ENCODE results near the gene DR1. TPM values are rescaled to one million over a fixed set of nuclear protein-coding genes. Genes with fewer than 3 reads are reported as not detected.

DR1 gene
- total RNA-seq, 1 experiment from 2014 or later = 106 TPM

- DNase-seq = no peak
- Histone ChIP-seq H3K27me3 (ENCODE audit: control insufficient read depth, insufficient read depth, low read length) (no peaks in the 10 kb centered on the region), H3K36me3 (replicated peaks; ENCODE audit: control insufficient read depth, insufficient read depth, low read length) (no peaks in the 10 kb centered on the region), H3K4me3 (ENCODE audit: insufficient read depth, low read depth, low read length) (no peak overlapping the region)
Observed at GRCh38 chr1:93328809-93329760, 16.6 kb upstream of the DR1 start.

- no peak overlapping the region for H3K4me3 ChIP-seq (ENCODE audit: insufficient read depth, low read depth, low read length)
- H3K27me3 ChIP-seq (ENCODE audit: control insufficient read depth, insufficient read depth, low read length) = no peaks in the 10 kb centered on the region
- no peaks in the 10 kb centered on the region for H3K36me3 ChIP-seq (replicated peaks; ENCODE audit: control insufficient read depth, insufficient read depth, low read length)
- DNase-seq = no peak
Observed at GRCh38 chr1:93330196-93330595, 15.5 kb upstream of the DR1 start.

GRCh38 chr1:93330617-93331016 is 15.1 kb upstream of the DR1 start:
- Histone ChIP-seq H3K27me3 (ENCODE audit: control insufficient read depth, insufficient read depth, low read length) (no peaks in the 10 kb centered on the region), H3K36me3 (replicated peaks; ENCODE audit: control insufficient read depth, insufficient read depth, low read length) (no peaks in the 10 kb centered on the region), H3K4me3 (ENCODE audit: insufficient read depth, low read depth, low read length) (no peak overlapping the region)
- no peak for DNase-seq

GRCh38 chr1:93331412-93331811 is 14.3 kb upstream of the DR1 start:
- DNase-seq = peak; percentile 15
- H3K27me3 ChIP-seq (ENCODE audit: control insufficient read depth, insufficient read depth, low read length) = no peaks in the 10 kb centered on the region
- H3K36me3 ChIP-seq (replicated peaks; ENCODE audit: control insufficient read depth, insufficient read depth, low read length) = no peaks in the 10 kb centered on the region
- H3K4me3 ChIP-seq (ENCODE audit: insufficient read depth, low read depth, low read length) = no peak overlapping the region

GRCh38 chr1:93332368-93332767 is 13.3 kb upstream of the DR1 start:
- DNase-seq = no peak
- Histone ChIP-seq H3K4me3 (ENCODE audit: insufficient read depth, low read depth, low read length) (no peak overlapping the region), H3K27me3 (ENCODE audit: control insufficient read depth, insufficient read depth, low read length) (no peaks in the 10 kb centered on the region), H3K36me3 (replicated peaks; ENCODE audit: control insufficient read depth, insufficient read depth, low read length) (peaks cover 2% of the 10 kb centered on the region)

GRCh38 chr1:93338387-93339146 is 7.1 kb upstream of the DR1 start:
- Histone ChIP-seq H3K4me3 (ENCODE audit: insufficient read depth, low read depth, low read length) (no peak overlapping the region), H3K27me3 (ENCODE audit: control insufficient read depth, insufficient read depth, low read length) (no peaks in the 10 kb centered on the region), H3K36me3 (replicated peaks; ENCODE audit: control insufficient read depth, insufficient read depth, low read length) (peaks cover 9% of the 10 kb centered on the region)
- no peak for DNase-seq

- Histone ChIP-seq H3K27me3 (ENCODE audit: control insufficient read depth, insufficient read depth, low read length) (no peaks in the 10 kb centered on the region), H3K36me3 (replicated peaks; ENCODE audit: control insufficient read depth, insufficient read depth, low read length) (peaks cover 9% of the 10 kb centered on the region), H3K4me3 (ENCODE audit: insufficient read depth, low read depth, low read length) (no peak overlapping the region)
- DNase-seq = no peak
Observed at GRCh38 chr1:93339171-93339697, 6.5 kb upstream of the DR1 start.

- no peak for DNase-seq
- peaks cover 9% of the 10 kb centered on the region for H3K36me3 ChIP-seq (replicated peaks; ENCODE audit: control insufficient read depth, insufficient read depth, low read length)
- H3K4me3 ChIP-seq (ENCODE audit: insufficient read depth, low read depth, low read length) = no peak overlapping the region
- no peaks in the 10 kb centered on the region for H3K27me3 ChIP-seq (ENCODE audit: control insufficient read depth, insufficient read depth, low read length)
Observed at GRCh38 chr1:93340090-93340489, 5.6 kb upstream of the DR1 start.

- Histone ChIP-seq H3K27me3 (ENCODE audit: control insufficient read depth, insufficient read depth, low read length) (no peaks in the 10 kb centered on the region), H3K36me3 (replicated peaks; ENCODE audit: control insufficient read depth, insufficient read depth, low read length) (no peaks in the 10 kb centered on the region), H3K4me3 (ENCODE audit: insufficient read depth, low read depth, low read length) (no peak overlapping the region)
- no peak for DNase-seq
Observed at GRCh38 chr1:93344484-93344883, 1.2 kb upstream of the DR1 start.

GRCh38 chr1:93344886-93345632 is 648 bp upstream of the DR1 start:
- Histone ChIP-seq H3K36me3 (replicated peaks; ENCODE audit: control insufficient read depth, insufficient read depth, low read length) (no peaks in the 10 kb centered on the region), H3K4me3 (ENCODE audit: insufficient read depth, low read depth, low read length) (peak overlapping the region; percentile 85), H3K27me3 (ENCODE audit: control insufficient read depth, insufficient read depth, low read length) (no peaks in the 10 kb centered on the region)
- no peak for DNase-seq

GRCh38 chr1:93346421-93346993 is 800 bp downstream of the DR1 start:
- H3K36me3 ChIP-seq (replicated peaks; ENCODE audit: control insufficient read depth, insufficient read depth, low read length) = no peaks in the 10 kb centered on the region
- DNase-seq = peak; percentile 10
- peak overlapping the region; percentile 85 for H3K4me3 ChIP-seq (ENCODE audit: insufficient read depth, low read depth, low read length)
- H3K27me3 ChIP-seq (ENCODE audit: control insufficient read depth, insufficient read depth, low read length) = no peaks in the 10 kb centered on the region

GRCh38 chr1:93347334-93347899 is 1.7 kb downstream of the DR1 start:
- peak overlapping the region; percentile 85 for H3K4me3 ChIP-seq (ENCODE audit: insufficient read depth, low read depth, low read length)
- no peaks in the 10 kb centered on the region for H3K36me3 ChIP-seq (replicated peaks; ENCODE audit: control insufficient read depth, insufficient read depth, low read length)
- no peak for DNase-seq
- H3K27me3 ChIP-seq (ENCODE audit: control insufficient read depth, insufficient read depth, low read length) = no peaks in the 10 kb centered on the region

GRCh38 chr1:93348104-93348728 is 2.5 kb downstream of the DR1 start:
- Histone ChIP-seq H3K27me3 (ENCODE audit: control insufficient read depth, insufficient read depth, low read length) (no peaks in the 10 kb centered on the region), H3K4me3 (ENCODE audit: insufficient read depth, low read depth, low read length) (peak overlapping the region; percentile 85)

More at GRCh38 chr1:93348104-93348728, 2.5 kb downstream of the DR1 start:
- DNase-seq = no peak
- no peaks in the 10 kb centered on the region for H3K36me3 ChIP-seq (replicated peaks; ENCODE audit: control insufficient read depth, insufficient read depth, low read length)

Data from H7 (cell line).